Stimulated activated CD4-positive, alpha-beta T cell treated with anti-CD3 and anti-CD28 coated beads, Interleukin-12 subunit alpha, Interleukin-12 subunit beta, amount 100 ng/mL, for 48 hours (primary cell): ENCODE results near the gene OVCA2.

Experiments
- DNase-seq, 3 donors: peaks; one replicate each; pipeline ENCODE4 v3.0.0-alpha.2; 2020; ENCODE audit warnings: low read depth in 2 of 3, low spot score in 1 of 3

OVCA2 gene

DNA sequence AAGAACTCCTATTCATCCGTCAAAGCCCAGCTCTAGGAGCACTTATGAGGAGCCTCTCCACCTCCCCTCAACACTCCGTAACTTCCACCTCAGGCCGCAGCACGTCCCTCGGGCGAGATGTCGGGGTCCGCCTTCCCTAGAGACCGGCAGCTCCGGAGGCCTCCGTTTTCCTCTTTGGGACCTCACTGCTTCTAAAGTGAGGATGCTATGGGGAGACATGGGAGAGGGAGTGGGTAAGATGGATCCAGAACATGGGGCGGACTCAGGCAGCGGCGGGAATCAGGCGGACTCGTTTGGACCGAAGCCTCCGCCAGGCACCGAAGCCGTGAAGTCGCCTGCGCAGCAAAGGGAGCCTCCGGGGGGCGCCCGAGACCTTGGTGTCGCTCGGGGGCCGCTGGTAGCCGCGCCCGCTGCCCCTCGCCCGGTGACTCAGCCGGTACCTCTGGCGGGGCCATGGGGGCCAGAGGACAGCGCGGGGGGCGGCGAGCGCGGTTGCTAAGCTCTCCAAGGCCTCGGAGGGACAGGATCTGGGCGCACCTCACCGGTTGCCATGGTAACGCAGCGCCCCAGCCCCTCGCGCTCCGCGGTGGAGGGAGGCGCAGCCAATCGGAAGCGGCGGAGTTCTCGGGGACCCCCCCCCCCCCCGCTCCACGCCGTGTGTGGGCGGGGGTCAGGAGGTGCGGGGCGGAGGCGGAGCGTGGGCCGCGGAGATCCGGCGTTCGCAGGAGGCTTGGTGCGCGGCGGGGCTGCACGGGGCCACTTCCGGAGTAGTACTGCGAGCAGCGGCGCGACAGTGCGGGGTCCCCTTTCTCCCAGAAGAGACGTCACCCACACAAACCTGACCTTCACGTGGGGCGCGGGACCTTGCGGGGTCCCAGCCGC, 11.8 kb downstream of the OVCA2 start:
- peak; percentile 57 to 73 (median 71) for DNase-seq

GRCh38 chr17:2054262-2054511, 12.4 kb downstream of the OVCA2 start:
- no peak for DNase-seq

- peak; percentile 57 to 73 (median 64) for DNase-seq
Observed at GRCh38 chr17:2054512-2055291, 12.9 kb downstream of the OVCA2 start, which contains the start of gene HIC1. HIC1 (plus strand) TSS chr17:2055103; CDS start chr17:2056691, 1,588 bp downstream.

- no peak for DNase-seq
Observed at GRCh38 chr17:2055292-2056205, 13.7 kb downstream of the OVCA2 start.

- DNase-seq: no peak
Observed at GRCh38 chr17:2056206-2057174, 14.7 kb downstream of the OVCA2 start.

GRCh38 chr17:2057175-2057759, 15.4 kb downstream of the OVCA2 start:
- no peak for DNase-seq

GRCh38 chr17:2057760-2058585, 16.2 kb downstream of the OVCA2 start:
- DNase-seq: no peak

- peak in 1 of 3 donors; percentile 69 for DNase-seq
Observed at GRCh38 chr17:2058586-2059546, 17.0 kb downstream of the OVCA2 start.

DNA sequence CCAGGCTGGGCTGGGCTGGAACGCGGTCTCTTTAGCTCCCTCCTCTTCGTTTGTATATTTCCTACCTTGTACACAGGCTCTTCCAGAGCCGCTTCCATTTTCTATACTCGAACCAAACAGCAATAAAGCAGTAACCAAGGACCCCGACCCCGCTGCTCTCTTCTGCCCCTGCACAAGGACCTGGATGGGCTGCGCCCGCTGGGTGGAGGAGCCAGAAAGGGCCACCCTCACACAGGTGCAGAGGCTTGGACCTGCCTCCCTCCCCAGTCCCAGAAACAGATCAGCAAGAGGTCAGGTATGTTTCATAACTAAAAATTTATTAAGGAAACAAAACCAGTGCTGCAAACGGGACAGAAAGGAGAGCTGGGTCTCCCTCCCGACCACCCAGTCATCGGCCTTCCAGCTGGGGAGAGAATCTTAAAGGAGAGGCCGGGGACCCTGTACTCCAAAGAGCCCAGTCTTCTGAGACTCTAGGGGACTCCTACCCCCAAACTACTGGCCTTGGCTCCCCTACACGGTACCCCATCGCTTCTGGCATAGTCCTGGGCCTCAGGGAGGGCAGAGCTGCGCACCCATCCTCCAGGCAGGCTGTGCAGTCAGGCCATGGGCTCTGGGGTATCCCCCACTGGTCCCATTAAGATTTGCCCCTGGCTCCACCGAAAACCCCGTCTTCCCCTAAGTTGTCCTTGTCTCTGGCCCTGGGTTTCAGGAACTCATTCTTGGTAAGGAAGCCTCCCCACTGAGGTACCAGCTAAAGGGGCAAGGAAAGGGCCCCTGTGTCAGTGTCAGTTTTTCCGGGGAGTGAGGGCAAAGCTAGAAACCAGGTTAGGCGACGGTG, 17.9 kb downstream of the OVCA2 start:
- no peak for DNase-seq

DNA sequence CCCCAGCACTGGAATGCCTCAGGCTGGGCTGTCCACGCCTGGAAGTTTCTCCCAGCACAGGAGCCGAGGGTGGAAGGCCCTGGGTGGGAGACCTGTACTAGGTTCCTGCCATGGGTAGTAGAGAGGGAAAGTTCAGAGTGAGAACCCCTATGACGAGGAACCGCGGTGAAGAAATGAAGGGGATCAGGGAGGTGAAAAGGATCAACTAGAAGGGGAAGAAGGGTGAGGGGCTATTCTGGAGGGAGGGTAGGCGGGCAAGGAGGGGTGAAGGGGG, 18.5 kb downstream of the OVCA2 start:
- no peak for DNase-seq

DNA sequence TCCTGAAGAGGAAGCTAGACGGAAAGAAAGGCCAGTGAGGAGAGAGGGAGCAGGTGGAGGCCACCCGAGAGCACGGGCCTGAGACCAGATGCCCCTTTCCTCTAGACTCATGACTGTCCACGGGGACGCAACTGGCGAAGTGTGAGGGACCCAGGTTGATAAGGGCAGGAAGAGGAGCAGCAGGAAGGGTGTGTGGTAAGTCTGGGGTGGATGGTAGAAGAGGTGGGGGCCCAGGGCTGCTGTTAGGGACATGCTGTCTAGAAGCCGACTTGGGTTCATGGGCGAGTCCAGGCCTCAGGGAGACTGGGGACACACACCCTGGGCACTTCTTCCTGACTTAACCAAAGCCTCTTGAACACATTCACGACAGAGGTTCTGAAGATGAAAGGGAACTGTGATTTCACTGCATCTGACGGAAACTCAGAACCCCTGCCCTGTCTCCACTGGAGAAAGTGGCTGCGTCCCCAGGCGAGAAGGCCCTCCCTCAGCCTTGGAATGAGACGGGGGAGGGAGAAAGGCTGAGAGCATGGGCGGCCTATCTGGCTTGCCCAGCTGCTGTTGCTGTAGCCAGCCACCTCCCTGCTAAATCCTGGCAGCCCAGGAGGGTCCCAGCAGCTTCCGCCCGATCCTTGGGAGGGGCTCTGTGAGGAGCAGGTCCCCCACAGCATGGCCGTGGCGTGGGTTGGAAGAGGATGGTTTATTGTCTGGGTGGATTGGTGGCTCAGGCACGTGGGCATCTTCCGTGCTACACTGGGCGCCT, 19.0 kb downstream of the OVCA2 start:
- no peak for DNase-seq

GRCh38 chr17:2061441-2061958, 19.7 kb downstream of the OVCA2 start:
- DNase-seq: no peak

DNA sequence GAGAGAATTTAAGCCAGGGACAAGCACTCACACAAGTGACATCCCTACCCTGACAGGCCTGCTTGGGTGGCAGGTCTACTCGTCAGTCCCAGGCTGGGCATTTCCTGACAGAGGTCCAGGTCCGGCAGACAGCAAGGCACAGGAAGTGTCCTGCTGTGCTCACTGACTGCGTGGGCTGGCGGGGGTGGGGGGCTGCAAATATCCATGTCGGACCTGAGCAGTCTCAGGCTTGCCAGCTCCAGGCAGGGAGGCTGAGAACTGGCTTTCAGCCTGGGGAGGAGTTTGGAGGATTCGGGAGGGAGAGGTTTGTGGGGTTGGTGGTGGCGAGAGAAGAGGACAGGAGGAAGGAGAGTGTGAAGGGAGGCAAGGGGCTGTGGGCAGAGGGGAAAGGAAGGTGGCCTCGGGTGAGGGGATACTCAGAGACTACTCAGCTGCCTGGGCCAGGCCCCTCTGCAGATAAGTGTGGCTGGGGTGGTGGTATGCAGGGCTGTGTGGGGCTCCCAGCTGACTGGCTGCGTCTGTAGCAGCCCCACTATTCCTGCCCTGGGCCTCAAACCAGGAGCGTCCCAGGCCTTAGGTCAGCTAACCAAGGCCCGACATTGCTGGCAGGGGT, 20.9 kb downstream of the OVCA2 start:
- DNase-seq: no peak

DNA sequence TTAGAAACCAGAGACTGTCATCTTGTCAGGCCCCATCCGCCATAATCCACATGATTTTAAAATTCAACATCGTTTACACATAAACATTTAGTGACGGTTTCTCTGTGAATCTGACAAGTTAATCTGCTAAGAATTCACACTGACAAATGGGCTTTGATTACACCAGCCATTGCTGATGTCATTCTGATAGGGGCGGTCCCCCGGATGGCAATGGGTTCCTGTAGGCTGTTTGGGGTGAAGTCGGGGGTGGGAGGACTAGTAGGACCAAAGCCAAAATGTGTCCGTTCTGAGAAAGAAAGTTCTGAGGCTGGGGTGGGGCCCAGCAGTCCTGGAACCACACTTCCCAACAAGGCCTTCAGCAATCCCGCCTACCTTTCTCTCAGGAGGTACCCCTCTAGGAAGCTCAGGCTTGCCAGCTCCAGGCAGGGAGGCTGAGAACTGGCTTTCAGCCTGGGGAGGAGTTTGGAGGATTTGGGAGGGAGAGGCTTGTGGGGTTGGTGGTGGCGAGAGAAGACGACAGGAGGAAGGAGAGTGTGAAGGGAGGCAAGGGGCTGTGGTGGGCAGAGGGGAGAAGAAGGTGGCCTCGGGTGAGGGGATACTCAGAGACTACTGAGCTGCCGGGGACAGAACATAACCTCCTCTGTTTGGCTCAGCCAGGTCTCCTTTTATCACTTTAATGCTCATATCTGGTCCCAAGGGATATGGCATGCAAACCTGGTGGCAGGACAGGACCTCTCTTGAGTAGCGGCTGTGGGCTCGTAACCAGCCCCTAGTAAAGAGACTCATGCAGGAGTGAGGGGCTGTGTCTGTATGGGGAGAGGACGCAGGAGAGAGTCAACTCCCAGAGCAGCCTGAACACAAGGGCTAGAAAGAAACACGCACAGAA, 21.7 kb downstream of the OVCA2 start:
- no peak for DNase-seq

DNA sequence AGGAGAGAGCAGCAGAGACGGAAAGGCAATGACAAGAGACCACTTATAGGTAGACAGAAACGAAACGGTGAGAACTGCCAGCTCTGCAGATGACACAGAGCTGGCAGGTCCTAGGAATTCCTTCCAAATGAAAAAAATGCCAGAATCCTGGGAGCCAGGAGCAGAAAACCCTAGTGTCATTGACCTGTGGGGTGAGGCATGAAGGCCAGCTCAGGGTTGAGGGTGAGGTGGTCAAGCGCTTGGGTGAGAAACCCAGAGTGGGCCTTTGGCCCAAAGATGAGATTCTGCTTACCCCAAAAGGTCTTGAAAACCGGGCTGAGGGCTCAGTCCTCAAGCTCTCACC, 22.3 kb downstream of the OVCA2 start:
- no peak for DNase-seq
